Liver (tissue), 3 donors: ENCODE data around the gene POLR3GL.

ENCODE experiments used
- EGR1 ChIP-seq, 2 donors: IDR thresholded peaks; 2 replicates each; pipeline ENCODE4 v1.6.1; 2016 to 2018; ENCODE audit warnings: antibody characterized with exemption in 2 of 2, low read depth in 2 of 2
- FOXA1 ChIP-seq: IDR thresholded peaks from 2 replicates; pipeline ENCODE4 v1.6.1; 2016; ENCODE audit warnings: antibody characterized with exemption
- FOXA2 ChIP-seq: IDR thresholded peaks from 2 replicates; pipeline ENCODE4 v1.6.1; 2016; ENCODE audit warnings: antibody characterized with exemption
- GABPA ChIP-seq, 2 donors: IDR thresholded peaks in 1 of 2; conservative IDR thresholded peaks in 1 of 2; 2 replicates each; pipeline ENCODE4 v1.6.1; 2016; ENCODE audit warnings: antibody characterized with exemption in 2 of 2, mild to moderate bottlenecking in 1 of 2, moderate library complexity in 1 of 2
- HNF4G ChIP-seq: IDR thresholded peaks from 2 replicates; pipeline ENCODE4 v1.6.1; 2016; ENCODE audit warnings: antibody characterized with exemption
- JUND ChIP-seq, 2 donors: IDR thresholded peaks; 2 replicates each; pipeline ENCODE4 v1.6.1; 2016; ENCODE audit warnings: antibody characterized with exemption in 2 of 2
- RAD21 ChIP-seq, 2 donors: IDR thresholded peaks; 2 replicates each; pipeline ENCODE4 v1.6.1; 2016; ENCODE audit warnings: antibody characterized with exemption in 2 of 2, mild to moderate bottlenecking in 2 of 2
- TAF1 ChIP-seq: conservative IDR thresholded peaks from 2 replicates; pipeline ENCODE4 v1.6.1; 2016; ENCODE audit warnings: antibody characterized with exemption, mild to moderate bottlenecking
- YY1 ChIP-seq: IDR thresholded peaks from 2 replicates; pipeline ENCODE4 v1.6.1; 2016; ENCODE audit warnings: antibody characterized with exemption, mild to moderate bottlenecking
- TF ChIP-seq, protein P1 (sequence below): fragments of 150-350 bp; IDR thresholded peaks from 2 replicates; pipeline ENCODE4 v1.5.1; 2017; ENCODE audit warnings: improper control_type of control experiment, low read depth, low read length; ENCODE audit not compliant: missing input control
- TF ChIP-seq, protein P2 (sequence below): IDR thresholded peaks from 2 replicates; pipeline ENCODE4 v1.6.1; 2016; ENCODE audit warnings: antibody characterized with exemption
- TF ChIP-seq, protein P3 (sequence below): IDR thresholded peaks from 2 replicates; pipeline ENCODE4 v1.6.1; 2016; ENCODE audit warnings: antibody characterized with exemption, mild to moderate bottlenecking
- TF ChIP-seq, protein P4 (sequence below): IDR thresholded peaks from 2 replicates; pipeline ENCODE4 v1.6.1; 2016; ENCODE audit warnings: antibody characterized with exemption
- donor health status: healthy.
- donor health status: healthy.

DNA sequence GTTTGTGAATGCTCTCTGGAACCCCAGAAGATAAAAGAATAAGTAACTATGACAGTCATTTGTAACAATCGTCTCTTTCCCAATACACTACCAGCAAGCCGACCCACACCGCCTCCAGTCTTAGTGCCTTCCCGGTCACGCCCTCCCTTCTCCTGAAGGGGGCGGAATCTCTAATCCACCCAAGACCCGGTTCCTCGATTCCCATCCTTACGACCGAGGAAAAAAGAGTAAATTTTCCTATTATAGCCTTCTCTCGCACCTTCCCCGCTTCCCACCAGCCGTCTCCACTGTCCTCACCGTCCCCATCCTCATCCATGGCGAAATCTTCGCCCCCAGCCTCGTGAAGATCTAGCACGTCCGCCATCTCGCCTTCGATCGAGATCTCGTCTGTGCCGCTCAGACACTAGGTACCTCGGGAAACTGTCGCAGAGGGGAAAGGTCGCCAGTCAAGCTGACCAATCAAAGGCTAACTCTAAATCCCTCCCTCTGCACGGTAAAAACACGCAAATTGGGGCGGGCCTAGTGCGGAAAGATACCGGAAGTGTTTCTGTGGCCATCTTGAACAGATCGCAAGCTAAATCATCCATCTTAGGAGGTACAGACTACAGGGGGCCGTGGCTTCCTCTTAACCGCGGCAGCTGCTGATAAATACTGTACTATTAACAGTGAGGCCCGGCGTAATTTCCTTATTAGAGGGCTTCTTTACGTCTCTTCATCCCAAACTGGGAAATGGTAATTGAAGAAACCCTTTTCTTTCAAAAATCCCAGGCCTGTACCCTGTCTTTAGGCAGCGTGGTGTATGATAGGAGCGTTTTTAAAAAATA is 37.2 kb upstream of the POLR3GL start, which contains the start of gene RBM8A:
- TF ChIP-seq JUND (IDR thresholded peaks at IDR 0.05), result peak; percentile 54 to 55
- TF ChIP-seq RAD21 (IDR thresholded peaks at IDR 0.05), result peak; percentile 57 to 60
- TF ChIP-seq, protein P1, sequence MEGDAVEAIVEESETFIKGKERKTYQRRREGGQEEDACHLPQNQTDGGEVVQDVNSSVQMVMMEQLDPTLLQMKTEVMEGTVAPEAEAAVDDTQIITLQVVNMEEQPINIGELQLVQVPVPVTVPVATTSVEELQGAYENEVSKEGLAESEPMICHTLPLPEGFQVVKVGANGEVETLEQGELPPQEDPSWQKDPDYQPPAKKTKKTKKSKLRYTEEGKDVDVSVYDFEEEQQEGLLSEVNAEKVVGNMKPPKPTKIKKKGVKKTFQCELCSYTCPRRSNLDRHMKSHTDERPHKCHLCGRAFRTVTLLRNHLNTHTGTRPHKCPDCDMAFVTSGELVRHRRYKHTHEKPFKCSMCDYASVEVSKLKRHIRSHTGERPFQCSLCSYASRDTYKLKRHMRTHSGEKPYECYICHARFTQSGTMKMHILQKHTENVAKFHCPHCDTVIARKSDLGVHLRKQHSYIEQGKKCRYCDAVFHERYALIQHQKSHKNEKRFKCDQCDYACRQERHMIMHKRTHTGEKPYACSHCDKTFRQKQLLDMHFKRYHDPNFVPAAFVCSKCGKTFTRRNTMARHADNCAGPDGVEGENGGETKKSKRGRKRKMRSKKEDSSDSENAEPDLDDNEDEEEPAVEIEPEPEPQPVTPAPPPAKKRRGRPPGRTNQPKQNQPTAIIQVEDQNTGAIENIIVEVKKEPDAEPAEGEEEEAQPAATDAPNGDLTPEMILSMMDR, result peak; percentile 45
- TF ChIP-seq, protein P2, sequence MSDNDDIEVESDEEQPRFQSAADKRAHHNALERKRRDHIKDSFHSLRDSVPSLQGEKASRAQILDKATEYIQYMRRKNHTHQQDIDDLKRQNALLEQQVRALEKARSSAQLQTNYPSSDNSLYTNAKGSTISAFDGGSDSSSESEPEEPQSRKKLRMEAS, result peak; percentile 55
- TF ChIP-seq EGR1 (IDR thresholded peaks at IDR 0.05; ENCODE audit: low read depth in 2 of 2), result peak in 1 of 2 donors; percentile 49
- no peak for TF ChIP-seq TAF1
- TF ChIP-seq, protein P3, sequence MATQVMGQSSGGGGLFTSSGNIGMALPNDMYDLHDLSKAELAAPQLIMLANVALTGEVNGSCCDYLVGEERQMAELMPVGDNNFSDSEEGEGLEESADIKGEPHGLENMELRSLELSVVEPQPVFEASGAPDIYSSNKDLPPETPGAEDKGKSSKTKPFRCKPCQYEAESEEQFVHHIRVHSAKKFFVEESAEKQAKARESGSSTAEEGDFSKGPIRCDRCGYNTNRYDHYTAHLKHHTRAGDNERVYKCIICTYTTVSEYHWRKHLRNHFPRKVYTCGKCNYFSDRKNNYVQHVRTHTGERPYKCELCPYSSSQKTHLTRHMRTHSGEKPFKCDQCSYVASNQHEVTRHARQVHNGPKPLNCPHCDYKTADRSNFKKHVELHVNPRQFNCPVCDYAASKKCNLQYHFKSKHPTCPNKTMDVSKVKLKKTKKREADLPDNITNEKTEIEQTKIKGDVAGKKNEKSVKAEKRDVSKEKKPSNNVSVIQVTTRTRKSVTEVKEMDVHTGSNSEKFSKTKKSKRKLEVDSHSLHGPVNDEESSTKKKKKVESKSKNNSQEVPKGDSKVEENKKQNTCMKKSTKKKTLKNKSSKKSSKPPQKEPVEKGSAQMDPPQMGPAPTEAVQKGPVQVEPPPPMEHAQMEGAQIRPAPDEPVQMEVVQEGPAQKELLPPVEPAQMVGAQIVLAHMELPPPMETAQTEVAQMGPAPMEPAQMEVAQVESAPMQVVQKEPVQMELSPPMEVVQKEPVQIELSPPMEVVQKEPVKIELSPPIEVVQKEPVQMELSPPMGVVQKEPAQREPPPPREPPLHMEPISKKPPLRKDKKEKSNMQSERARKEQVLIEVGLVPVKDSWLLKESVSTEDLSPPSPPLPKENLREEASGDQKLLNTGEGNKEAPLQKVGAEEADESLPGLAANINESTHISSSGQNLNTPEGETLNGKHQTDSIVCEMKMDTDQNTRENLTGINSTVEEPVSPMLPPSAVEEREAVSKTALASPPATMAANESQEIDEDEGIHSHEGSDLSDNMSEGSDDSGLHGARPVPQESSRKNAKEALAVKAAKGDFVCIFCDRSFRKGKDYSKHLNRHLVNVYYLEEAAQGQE, result peak; percentile 93
- TF ChIP-seq GABPA (IDR thresholded peaks at IDR 0.05 in 1 of 2, conservative IDR thresholded peaks at IDR 0.05 in 1 of 2), result peak; percentile 65 to 90
- TF ChIP-seq FOXA2, result peak; percentile 26
- TF ChIP-seq HNF4G, result no peak
- TF ChIP-seq, protein P4, sequence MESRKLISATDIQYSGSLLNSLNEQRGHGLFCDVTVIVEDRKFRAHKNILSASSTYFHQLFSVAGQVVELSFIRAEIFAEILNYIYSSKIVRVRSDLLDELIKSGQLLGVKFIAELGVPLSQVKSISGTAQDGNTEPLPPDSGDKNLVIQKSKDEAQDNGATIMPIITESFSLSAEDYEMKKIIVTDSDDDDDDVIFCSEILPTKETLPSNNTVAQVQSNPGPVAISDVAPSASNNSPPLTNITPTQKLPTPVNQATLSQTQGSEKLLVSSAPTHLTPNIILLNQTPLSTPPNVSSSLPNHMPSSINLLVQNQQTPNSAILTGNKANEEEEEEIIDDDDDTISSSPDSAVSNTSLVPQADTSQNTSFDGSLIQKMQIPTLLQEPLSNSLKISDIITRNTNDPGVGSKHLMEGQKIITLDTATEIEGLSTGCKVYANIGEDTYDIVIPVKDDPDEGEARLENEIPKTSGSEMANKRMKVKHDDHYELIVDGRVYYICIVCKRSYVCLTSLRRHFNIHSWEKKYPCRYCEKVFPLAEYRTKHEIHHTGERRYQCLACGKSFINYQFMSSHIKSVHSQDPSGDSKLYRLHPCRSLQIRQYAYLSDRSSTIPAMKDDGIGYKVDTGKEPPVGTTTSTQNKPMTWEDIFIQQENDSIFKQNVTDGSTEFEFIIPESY, result peak; percentile 97
- TF ChIP-seq YY1, result peak; percentile 100
- TF ChIP-seq FOXA1, result peak; percentile 57
